GM19467 (cell line): ENCODE data around the gene ITGA2B.
A peak's percentile ranks its signal among the peaks of the same experiment; 100 is the strongest.
"Not testable (repeated sequence)": the region's sequence is repeated elsewhere in the genome, so short reads cannot be mapped to it uniquely, and the experiment has no call there.

Experiments
- ATAC-seq: cut with Tn5 transposase; IDR thresholded peaks from one replicate; pipeline ENCODE4 v1.9.1; 2021; ENCODE audit warnings: mild to moderate bottlenecking, moderate library complexity; ENCODE audit not compliant: unreplicated experiment

The ITGA2B gene

DNA sequence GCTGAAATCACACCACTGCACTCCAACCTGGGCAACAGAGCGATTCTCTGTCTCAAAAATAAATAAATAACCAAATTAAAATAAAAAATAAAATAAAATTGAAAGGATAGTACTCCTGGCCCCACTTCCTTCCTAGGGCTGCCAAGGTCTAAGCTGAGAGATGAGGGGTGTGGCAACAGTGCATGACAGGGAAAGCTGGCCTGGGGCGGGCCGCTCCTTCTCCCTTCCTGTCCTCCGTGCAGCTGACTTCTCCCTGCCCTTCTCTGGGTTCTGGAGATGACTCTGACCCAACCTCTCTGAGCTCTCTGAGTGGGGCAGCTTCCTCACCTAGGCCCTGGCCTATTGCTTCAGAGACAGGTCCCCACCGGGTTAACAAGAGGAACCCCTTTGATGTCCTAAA, 56.1 kb downstream of the ITGA2B start:
- ATAC-seq = no peak

DNA sequence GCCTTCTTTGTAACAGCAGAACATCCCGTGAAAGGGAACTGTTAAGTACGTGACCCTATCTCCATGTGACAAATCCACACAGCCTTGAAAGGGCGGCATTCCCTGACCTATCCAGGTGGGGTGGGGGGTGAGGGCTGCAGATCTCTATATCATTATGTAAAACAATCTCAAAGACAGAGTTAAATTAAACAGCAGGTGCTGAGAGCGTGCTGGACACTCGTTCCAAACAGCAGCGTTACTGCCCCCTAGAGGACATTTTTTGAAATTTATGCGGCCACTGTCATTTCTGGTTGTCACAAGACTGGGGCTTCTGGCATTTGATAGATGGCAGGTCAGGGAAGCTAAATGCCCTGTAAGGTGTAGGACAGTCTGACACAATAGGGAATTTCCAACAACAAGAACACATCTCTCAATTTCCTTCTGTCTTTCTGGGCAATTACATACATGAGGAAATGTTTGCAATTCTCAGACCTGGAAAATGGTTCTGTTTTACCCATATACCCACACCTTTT, 58.1 kb downstream of the ITGA2B start:
- no peak for ATAC-seq

DNA sequence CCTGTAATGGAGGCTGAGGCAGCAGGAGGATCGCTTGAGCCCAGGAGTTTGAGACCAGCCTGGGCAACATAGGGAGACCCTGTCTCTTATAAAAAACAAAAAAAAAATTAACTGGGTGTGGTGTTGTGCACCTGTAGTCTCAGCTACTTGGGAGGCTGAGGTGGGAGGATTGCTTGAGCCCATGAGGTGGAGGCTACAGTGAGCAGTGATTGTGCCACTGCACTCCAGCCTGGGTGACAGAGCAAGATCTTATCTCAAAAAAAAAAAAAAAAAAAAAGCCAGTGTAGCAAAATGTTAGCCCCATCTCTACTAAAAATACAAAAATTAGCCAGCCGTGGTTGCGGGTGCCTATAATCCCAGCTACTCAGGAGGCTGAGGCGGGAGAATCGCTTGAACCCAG, 59.2 kb downstream of the ITGA2B start:
- not testable (repeated sequence) for ATAC-seq

DNA sequence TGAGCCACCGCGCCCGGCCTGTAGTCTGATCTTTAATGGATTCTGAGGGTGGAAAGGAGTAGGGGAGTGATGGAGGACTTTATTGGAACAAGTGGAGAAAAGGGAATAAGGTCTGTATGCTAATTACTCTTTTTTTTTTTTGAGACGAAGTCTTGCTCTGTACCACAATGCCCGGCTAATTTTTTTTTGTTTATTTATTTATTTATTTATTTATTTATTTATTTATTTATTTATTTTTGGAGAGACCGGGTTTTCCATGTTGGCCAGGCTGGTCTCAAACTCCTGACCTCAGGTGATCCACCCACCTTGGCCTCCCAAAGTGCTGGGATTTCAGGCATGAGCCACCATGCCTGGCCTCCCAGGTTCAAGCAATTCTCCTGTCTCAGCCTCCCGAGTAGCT, 59.9 kb downstream of the ITGA2B start:
- ATAC-seq = not testable (repeated sequence)

DNA sequence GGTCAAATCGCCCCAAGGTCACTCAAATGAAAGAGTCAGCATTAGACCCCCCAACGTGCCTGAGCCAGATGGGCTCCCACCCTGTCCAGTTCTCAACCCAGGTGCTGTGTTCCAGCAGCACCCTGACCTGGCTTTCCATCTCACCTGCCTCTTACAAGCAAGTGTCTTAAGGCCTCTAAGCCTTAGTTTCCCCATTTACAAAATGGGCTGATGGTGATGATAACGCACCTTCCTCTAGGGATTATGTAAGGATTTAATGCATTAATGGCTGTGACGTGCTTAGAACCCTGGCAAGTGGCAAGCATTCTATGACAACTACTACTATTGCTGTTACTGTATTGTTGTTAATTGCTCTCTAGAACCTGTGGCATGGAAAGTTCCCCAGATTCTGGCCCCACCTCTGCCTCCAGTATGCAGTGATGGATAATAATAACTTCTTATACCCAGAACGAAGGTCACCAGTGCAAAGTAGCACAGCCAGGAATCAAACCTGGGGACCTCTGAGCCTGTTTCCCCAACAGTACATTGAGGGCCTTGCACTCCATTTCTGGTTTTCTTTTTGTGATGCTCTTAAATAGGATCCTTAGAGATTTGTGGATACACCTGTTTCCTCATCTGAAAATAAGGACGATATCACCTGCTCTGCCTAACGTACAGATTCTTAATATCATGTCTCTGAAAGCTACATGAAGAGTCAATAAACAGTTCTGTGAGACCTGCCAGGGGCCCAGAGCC, 61.6 kb downstream of the ITGA2B start:
- ATAC-seq = no peak

DNA sequence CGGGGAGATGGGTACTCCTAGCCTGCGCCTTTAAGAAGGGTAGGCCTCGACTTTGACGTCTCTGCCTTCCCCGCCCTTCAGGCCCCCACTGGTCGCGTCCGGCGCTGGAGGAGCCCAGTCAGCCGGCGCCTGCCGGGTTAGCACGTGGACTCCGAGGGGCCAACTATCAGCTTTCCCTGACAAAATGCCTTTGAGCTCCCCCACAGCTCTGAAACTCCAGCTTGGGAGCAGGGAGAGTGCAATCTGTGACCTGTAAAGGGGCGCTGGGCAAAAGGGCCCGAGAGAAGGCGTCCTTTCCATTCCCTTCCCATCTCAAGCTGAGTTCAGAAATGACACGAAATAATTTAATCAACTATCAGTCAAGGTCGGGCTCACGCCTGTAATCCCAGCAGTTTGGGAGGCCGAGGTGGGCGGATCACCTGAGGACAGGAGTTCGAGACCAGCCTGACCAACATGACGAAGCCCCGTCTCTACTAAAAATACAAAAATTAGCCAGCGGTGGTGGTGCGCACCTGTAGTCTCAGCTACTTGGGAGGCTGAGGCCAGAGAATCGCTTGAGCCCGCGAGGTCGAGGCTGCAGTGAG, 62.5 kb downstream of the ITGA2B start:
- ATAC-seq = peak; percentile 47

DNA sequence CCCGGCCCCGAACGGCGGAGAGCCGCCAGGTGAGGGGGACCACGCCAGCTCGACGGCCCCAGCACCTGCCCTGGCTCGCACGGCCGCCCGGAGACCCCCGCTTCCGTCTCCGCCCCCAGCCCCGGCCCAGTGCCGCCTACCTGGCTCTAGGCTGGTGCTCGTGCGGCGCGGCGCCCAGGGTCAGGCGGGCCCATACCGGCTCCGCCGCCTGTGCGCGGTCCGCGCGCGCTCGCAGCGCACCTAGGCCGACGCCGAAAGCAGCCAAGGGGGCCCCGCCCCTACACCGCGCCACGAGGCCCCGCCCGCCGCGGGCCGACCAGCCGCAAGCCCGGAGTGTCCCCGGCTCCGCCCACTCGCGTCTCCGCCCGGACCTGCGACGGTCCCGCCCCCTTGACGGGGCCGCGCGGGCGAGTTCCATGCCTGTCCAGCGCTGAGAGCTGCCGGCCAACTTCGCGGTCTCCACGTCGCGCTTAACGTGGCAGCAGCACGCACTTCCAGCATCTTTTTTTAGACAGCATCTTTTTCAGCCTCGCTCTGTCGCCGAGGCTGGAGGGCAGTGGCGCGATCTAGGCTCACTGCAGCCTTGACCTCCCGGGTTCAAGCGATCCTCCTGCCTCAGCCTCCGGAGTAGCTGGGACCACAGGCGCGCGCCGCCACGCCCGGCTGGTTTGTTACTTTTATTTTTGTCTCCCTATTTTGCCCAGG, 64.7 kb downstream of the ITGA2B start, which contains the start of gene SLC25A39:
Gene SLC25A39, minus strand, starts transcription at position 253 of the 705 bp plus-strand sequence. CDS start 1,261 bp downstream, outside the sequence.
- ATAC-seq = peak; percentile 64

DNA sequence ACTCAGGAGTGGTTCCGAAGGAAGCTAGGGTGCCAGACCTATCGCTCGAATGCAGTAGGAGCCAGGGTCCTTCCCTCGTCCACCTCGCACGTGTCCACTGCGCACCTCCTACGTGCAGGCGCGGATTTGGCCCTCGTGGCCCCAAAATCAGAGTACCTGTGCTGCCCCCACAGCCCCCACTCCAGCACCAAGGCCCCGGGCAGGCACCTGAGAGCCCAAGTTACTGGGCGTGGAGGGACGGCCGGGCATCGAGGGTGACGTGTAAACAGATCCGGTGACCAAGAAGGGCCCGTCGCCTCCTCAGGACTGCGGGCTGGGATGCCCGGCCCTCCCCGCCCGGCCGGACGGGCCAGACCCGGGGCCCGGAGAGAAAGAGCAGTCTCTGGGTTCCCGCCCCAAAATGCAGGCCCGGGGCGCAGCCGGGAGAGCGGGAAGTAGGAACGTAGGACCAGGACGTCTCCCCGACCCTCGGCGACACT, 65.3 kb downstream of the ITGA2B start:
- peak; percentile 8 for ATAC-seq

DNA sequence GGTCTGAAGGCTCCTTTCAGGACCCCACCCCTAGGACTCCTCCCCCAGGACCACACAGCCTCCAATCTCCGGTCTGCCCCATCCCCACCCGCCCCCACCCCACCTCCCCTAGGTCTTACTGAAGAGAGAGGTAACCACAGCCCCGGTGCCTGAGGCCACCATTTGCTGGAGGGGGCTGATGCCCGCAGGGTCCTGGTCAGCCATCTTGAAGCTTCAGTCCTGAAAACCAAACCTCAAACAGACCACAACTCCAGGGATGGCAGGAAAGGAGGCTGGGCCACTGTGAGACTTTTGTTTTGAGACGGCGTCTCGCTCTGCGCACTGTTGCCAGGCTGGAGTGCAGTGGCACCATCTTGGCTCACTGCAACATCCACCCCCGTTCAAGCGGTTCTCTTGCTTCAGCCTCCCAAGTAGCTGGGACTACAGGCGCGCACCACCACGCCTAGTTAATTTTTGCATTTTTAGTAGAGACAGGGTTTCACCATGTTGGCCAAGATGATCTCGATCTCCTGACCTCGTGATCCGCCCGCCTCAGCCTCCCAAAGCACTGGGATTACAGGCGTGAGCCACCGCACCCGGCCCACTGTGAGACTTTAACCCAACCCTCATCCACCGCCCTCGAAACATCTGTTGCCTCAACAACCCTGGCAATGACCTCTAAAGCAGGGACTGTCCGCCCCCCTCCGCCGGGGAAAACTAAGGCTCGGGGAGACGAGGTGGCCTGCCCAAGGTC, 65.9 kb downstream of the ITGA2B start:
- ATAC-seq = no peak

DNA sequence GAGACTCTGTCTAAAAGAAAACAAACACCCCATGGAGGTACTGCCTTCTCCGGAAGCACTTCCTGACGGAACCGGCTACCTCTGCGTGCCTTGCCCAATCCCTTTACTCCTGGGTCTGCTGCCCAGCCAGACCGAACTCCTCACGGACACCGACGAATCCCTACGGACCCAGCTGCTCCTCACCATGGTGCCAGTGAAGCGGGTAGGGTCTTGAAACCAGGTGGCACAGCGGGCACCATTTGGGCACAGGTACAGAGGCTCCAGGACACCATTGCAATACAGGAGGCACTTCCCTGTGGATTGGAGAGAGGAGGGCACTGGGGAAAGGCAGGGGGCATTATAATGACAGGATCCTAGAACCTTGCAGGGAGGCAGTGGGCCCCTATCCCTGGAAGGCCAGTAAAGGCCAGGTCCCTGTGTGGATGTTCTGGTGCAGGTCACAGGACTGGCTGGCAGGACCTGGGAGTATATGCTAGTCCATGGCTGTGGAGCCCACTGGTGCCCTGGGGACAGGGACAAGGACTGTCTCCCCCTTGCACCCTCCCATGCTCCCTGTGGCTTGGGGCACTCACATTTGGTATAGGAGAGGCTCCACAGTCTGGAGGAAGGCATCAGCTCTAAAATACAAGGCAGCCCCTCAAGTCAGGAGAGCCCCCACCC, 67.1 kb downstream of the ITGA2B start:
- ATAC-seq = no peak
